Glomerular endothelial cell (primary cell): ENCODE results near the gene NNMT. TPM values are rescaled to one million over a fixed set of nuclear protein-coding genes. Genes with fewer than 3 reads are reported as not detected.

Source experiments
- DNase-seq: peaks from one replicate; pipeline ENCODE4 v3.0.0-alpha.2; 2011; ENCODE audit warnings: low read depth, low spot score; ENCODE audit errors: extremely low read depth
- total RNA-seq: library from RNA; depleted of rRNA; stranded (reverse); fragments of >200 nt; gene quantifications from 2 replicates; pipeline ENCODE4 v1.2.3, GENCODE V29; 2015

The NNMT gene
- total RNA-seq, 1 donor from 2014 or later, result 279 TPM

DNA sequence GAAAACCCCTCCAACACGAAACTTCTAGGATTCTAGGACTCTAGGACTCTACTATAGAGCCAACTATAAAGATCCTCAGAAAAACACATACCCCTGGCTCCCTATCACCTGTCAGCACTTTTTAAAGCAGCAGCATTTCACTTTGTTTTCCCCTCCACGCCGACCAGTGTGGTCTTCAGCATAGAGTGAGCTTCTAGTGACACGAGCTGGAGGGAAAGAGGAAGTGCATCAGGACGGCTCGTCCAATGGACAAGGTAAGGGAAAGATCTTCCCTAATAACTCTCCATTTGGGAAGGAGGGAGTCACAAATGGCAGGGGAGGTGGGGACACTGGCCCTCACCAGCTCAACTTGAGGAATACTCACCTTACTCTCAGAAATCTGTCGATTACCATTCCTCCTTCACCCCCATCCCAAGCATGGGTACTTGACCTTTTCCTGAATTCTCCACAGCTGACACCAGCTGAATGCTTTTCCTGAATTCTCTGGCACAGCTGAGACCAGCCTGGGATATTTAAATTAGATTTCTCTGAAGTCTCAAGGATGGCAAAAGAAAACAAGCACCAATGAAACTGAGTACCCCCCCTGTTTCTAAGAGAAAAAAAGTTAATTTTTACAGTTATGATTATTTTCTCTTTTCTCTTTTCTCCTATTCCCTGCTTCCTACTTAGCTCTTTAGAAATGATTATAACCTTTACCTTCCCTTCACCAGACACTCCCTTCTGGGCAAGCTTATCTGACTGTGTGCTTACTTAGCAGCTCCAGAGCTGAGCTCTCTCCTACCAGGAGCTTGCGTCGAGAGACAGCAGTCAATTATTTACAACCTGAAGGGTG is 33.3 kb upstream of the NNMT start:
- no peak for DNase-seq

DNA sequence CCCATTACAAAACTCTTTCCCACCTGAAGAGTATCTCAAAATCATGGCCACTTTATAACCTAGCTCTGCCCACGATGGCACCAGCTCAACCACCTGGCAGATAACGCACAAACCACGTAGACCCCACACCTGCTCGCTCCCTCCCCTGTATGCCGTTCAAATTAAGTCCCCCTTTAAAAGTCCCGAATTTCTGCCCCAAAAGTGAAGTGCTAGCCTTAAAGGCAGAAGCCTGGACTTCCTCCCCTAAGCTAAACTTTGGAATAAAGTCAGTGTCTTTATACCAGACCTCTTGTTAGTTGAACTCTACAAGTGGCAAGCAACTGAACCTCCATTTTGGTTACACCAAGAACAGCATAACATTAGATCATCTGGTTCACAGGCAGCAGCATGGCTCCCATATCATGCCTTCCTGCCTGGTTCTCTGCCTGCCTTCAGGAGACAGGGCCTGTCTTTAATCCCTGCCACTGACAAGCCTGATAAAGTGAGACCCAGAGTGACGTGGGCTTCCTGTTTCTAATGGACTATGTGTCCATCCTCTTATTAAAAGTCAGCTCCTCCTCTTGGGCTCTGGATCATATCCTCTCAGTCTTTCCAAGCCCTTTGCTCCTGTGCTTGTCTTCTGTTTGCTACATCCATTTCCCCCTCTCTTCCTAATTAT is 32.6 kb upstream of the NNMT start:
- no peak for DNase-seq

DNA sequence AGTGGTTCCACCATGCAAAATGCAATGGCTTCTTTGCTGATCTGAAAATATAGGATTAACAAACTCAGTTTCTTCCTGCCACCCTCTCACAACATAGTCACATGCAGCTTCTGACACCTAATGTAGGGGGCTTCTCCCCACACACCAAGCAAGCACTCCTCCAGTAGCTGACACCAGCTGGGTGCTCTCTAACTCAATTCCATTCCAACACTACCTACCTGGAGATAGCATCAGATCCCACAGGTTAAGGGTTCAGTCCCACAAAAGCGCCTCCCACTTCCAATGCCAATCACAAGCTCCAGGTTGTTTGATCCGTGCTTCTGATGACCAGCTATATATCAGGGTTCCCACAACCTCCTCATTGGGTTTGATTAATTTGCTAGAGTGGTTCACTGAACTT is 31.8 kb upstream of the NNMT start:
- no peak for DNase-seq

DNA sequence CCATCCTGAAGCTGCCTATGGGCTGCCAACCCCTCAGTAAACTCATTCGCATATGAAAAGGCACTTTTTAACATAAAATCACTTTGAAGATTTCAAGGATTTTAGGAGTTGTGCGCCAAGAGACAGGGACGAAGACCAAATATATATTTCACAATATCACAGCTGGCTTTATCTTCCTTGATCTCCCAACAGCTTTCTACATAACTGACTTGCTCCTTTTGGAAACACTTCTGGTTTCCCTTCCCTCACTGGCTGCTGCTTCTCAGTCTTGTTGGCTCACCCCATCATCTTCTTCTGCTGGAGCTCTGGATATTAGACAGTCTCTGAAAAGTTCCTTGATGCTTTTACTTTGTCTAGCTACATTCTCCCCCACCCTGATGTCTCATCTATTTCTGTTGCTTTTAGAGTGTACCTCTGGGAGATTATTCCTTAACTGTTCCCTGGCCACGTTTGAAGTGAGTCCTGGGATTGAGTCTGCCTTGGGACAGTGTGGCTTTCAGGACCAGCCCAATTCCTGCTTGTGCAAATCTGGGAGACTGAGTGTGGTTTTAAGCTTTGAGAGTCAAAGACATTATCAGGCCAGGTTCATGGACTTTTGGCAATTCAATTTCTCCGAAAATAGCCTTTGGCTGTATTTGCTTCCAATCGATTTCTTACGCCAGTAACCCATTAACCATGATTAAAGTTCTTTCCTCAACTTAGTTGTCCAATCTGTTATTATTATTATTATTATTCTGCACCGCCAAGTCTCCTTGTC is 30.9 kb upstream of the NNMT start:
- no peak for DNase-seq

DNA sequence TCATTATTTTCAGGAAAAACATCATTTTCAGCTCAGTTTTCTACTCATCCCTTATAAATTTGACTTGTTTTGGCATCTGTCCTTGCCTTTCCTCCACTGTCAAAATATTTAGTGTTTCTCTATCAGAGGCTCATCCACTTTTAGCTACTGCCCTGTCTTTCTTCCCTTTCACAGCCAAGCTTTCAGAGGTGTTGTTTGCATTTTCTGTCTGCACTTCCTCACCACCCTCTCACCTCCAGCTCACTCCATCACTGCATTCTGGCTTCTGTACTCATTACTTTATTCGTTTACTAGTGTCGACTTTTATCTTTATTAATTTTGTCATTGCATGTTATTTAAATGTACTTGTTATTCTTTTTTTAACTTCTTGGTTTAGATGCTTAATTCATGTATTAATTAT is 26.7 kb upstream of the NNMT start:
- no peak for DNase-seq

DNA sequence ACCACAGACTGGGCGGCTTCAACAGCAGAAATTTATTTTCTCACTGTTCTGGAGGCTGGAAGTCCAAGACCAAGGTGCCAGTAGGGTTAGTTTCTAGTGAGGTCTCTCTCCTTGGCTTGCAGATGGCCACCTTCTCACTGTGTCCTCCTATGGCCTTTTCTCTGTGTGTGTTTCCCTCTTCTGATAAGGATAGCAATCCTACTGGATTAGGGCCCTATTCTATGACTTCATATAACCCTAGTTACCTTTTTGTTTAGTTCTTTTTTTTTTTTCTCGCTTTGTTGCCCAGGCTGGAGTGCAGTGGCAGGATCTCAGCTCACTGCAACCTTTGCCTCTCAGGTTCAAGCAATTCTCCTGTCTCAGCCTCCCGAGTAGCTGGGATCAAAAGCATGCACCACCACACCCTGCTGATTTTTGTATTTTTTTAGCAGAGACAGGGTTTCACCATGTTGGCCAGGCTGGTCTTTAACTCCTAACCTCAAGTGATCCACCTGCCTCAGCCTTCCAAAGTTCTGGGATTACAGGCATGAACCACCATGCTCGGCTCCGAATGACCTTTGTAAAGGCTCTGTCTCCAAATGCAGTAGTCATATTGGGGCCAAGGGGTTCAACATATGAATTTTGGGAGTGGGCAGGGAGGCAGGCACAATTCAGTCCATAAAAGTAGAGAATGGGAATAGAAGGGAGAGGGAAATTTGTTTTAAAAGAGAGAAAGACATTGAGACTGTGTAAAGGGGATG is 25.5 kb upstream of the NNMT start:
- no peak for DNase-seq

DNA sequence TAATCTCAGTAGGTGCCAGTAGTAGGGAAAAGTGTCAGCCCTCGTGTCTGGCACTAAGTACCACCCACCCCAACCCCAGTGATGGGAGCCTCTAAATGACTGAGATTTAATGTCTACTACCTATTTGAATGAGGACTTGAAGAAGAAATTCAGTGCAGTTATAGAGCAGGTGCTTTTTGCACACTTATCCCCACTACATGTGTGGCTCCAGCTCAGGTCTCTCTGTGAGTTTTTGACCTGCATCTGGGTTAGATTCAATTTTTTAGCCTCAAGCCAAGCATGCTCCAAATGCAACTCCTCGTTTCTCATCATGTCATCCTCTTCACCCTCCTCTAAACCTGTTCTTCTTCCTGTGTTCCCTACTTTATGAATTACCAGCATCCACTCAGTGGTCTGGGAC is 24.9 kb upstream of the NNMT start:
- DNase-seq, result no peak

DNA sequence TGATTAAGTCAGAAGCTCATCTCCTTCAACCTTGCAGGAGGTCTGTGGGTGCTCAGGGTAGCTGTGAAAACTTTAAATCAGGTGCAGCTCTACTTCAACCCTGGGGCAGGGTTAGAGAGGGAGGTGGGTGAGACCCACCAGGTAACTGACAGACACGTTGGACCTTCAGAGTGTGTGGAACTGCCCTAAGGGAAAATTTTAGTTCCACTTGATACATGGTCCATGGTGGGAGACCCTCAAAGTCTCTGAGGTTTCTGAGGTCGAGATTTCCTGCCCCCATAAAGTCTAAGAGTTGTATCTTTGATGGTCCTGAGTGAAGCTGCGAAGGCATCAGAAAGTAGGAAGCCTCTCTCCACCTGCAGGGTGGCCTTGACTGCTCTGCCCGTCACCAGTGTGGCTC is 23.9 kb upstream of the NNMT start:
- DNase-seq, result no peak

DNA sequence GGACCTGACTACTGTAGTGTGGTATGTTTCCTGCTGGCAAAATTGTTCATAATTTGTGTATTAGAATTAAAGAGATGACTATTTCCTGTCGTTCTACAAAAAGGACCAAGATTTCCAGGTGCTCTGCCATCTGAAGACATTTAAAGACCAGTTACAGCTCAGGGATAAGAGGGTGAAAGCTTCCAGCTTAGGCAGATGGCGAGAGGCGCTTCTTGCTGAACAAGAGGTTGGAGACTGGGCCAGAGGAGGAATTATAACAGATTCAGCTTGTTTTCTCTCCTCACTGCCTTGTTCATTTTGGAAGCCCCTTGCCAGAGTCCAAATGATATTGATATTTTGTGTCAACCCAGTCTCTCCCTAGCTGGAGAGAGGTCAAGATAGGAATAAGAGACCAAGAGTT is 23.1 kb upstream of the NNMT start:
- DNase-seq, result no peak

DNA sequence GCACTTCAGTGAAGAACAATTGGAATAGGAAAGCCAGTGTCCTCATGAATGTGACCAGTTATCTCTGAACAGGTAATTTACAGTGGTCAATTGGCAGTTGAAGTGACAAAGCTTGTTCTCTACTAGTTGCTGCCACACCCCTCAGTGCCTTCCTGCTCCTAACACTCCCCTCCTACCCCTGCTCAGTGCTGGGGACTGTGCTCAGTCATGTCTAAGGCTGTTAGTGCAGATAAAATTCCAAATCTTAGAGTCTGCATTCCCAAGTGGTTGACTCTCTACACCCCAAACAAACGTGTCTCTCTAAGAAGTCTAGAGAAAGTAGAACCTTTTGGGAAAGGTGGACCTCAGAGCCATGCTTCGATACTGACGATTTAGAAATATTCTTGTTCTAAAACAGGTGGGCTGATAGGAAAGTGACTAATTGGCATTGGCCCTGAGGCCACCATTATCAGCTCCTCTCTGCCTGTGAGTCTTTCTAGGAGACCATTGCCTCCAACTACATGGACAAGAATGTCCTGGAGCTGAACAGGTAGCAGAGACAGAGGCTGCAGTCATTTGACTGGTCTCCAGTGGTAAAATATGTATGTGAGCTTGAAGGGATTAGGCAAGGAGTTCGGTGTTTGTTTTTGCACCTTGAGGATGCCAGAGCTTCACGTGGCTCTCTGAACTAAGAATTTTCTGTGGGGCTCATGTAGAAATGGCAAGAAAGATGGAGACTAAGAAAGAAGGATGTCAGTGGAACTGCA is 22.1 kb upstream of the NNMT start:
- DNase-seq, result no peak

DNA sequence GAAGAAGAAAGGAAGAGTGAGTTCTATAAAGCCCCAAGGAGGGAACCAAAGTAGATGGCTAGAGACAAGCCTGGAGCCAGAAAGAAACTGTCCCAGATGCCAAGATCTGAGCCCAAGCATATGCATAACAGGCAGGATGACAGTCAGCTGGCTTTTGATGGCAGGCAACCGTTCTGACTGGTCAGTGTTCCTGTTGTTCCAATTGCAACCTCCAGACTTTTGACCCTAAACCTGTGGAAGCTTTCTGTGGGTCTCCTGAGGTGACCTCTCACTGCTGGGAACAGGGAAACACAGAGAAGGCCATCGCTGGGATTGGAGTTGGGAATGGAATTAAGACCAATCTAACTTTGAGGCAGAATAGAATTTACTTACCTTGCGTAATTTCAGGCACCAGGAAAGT is 21.6 kb upstream of the NNMT start:
- DNase-seq, result no peak

DNA sequence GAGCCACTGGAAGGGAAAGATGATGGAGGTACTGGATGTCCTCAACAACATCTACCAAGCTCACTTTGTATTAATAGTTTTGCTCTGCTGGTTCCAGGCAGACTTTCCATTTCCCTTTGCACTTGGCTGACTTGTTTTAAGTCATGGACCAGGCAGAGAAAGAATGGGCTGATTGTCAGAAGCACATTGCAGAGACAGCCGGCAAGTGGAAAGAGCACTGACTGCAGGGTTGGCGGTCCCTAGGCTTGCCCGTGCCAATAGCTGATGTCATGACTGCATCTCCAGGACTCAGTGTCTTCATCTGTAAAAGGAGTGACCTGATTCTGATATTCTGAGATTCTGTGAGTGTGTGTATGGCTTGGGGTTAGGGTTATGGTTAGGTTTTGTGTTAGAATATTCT is 20.9 kb upstream of the NNMT start:
- DNase-seq, result no peak

DNA sequence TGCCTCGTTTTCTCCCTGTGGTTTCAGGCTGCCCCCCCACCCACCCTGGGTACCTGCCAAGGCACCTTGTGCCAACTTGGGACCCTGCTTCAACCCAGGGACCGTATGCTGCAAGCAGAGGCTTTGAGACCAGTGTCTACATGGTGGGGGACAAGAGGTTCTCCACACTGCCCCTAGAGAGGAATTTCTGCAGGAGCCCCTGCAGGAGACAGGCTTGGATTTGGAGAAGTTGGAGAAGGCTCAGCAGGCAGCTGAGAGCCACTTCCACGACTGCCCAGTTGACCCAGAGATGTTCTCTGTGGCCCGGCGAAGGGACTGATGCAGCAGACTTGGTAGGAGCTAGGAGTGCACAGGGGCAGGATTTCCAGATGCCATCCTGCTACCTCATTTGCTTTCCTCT is 20.1 kb upstream of the NNMT start:
- no peak for DNase-seq

DNA sequence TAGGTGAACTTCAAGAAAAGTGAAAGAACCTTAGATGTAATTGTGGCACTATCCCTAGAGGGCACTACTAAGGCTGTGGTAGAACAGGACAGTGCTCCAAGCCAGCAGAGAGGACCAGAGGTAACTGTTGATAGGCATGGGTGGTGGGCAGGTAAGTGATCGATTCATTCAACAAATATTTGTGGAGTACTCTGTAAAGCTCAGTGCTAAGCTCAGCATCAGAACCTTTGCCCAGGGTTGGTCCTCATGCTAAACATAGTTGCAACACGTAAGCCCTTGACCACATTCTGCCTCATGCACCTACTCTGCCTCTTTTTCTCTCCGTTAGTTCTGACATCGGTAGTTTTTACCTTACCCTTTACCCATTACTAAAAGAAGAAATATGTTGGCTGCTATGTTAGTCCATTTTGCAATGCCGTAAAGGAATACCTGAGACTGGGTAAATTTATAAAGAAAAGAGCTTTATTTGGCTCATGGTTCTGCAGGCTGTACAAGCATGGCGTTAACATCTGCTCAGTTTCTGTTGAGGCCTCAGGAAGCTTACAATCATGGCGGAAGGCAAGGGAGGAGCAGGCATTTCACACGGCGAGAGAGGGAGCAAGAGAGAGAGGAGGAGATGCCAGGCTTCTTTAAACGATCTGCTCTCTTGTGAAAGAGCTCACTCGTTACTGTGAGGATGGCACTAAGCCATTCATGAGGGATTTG is 18.4 kb upstream of the NNMT start:
- no peak for DNase-seq

DNA sequence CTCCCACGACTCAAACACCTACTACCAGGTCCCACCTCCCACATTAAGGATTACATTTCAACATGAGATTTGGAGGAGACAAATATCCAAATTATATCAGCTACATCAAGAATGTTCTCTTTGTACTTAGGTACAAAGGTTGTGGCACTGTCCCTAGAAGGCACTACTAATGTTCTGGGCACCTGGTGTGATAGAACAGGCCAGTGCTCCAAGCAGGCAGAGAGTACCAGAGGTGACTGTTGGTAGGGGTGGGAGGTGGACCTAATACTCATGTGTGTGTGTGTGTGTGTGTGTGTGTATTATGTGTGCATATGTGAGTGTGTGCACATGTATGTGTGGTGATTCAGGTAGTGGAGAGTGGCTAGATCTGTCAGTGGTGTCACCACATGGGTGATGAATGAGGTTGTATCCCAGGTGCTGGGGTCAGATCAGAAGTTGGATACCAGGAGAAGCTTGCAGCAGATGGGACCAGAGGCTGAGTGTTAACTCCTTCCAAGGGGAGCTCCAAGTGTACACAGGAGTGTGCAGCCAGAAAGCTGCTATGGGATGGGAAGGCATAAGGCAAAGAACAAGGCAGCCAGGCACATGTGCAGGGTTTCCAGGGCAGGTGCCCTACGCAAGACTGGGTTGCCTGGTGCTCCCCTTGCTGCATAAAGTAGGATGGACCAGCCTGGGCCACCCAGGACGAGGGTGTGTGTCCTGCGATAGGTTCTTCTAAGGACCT is 17.7 kb upstream of the NNMT start:
- no peak for DNase-seq

DNA sequence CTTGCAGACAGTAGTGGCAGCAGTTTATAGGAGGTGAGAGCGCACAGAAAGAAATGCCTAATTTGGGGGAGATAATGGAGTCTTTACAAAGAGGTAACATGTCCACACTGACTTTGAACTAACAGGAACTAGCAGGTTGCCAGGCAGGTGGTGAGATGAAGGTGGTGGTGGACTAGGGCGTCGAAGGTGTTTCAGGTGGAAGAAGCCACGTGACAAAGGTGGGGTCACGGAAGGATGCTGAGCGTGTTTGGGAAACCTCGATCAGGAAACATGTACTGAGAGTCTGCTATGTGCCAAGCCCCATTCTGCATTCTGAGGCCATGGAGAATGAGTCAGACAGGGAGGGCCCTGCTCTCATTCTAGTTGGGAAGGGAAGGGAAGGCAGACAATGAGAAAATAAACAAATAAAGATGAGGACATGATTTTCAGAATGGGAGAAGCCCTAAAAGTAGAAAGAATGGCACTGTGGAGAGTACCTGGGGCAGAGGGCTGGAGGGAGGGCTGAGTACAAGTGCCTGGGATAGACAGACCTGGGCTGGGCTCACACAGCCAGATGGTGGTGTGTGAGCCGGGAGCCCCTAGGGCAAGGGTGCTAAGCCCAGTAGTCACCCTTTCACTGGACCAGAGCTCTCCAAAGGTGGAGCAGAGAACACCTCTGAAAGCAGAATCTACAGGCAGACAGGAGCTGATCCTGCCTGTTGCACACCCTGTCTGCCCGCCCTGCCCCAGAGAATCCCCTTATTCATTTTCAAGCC is 16.2 kb upstream of the NNMT start:
- no peak for DNase-seq

DNA sequence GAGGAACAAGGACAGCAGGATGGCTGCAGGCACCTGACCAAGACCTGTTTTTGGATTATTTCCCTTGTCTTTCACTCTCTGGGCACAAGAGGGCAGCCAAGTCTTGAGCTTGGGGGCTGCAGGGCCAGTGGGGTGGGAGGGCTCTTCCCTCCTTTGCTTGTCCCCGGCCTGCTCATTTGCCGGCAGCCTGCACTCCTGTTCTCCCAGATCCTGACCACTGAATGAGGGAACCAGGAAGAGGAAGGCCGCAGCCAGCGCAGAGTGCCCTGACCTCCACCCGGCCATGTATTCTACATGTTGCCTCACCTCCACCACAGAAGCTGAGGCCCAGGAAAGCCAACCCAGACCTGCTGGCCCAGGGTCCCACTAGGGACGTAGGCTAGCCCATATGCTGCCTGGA is 15.5 kb upstream of the NNMT start:
- no peak for DNase-seq

DNA sequence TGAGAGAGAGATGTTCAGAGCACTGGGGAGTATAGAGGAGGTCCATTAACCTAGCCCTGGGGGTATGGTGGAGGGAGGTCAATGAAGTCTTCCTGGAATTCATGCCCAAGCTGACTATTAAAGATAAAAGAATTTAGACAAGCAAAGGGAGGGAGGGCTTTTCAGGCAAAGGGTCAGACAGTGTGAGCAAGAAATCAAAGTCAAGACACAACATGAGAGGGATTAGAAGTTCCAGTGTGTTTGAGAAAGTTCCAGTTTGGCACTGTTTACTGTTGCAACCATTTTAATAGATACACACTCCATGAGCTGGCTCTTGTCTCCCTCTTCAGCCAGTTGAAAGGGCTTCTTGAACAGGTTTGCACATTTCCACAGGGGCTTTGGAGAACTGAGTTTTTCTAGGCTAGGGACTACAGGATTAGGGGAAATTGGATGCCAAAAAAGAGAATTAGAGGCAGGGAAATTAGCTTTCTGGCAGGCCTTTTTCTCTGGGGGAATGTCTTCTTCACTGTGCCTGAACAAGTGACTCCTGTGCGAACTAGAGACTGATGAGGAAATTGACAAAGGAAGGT is 14.7 kb upstream of the NNMT start:
- no peak for DNase-seq
